ENCODE measurements around the gene KIF5A.
"Not testable (repeated sequence)": the region's sequence is repeated elsewhere in the genome, so short reads cannot be mapped to it uniquely, and the experiment has no call there.

KIF5A gene

DNA sequence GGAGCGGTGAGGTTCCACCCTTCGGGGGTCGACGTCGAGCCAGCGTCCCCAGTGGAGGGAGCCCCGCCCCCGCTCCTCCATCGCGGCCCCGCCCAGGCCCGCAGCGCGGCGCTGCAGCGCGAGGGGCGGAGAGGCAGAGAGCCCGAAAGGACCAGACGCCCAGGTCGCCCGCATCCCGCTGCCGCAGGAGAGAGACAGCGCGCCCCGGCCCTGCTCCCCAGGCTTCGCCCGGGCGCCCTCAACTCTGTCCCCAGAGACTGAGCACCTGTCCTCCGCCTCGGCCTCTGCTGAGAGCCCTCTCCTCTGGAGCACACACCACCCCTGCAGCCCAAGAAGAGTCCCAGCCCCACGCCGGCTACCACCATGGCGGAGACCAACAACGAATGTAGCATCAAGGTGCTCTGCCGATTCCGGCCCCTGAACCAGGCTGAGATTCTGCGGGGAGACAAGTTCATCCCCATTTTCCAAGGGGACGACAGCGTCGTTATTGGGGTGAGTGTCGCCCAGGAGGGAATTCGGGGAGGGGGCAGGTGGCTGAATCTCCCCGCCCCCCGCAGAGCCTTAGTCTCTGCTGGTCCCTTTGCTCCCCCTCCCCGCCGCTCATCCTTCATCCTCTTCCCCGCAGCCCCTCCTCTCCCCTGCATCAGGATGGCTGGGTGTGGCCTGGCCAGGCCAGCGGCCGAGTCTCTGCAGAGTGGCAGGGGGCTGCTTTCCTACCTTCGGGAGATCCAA, at the start of gene KIF5A:
Gene KIF5A, plus strand, starts transcription at position 136 of the 732 bp plus-strand sequence. Its CDS starts 228 bp downstream, at position 364.
- Histone ChIP-seq H4K20me1 (ENCODE audit: low read depth, low read length) (no peaks in the 10 kb centered on the region), H3K4me3 (ENCODE audit: insufficient read depth, low read length, poor library complexity, severe bottlenecking) (peak within 1 kb of the TSS; percentile 10), H3F3A (ENCODE audit: insufficient read depth) (no peaks in the 10 kb centered on the region), H2AFZ (ENCODE audit: low read depth, low read length, severe bottlenecking) (peak within 1 kb of the TSS; percentile 47), H3K27ac (ENCODE audit: low read depth, low read length) (no peak within 1 kb of the TSS), H3K36me3 (ENCODE audit: low read length) (no peaks in the 10 kb centered on the region), H3K79me2 (ENCODE audit: insufficient read depth, low read length) (peaks cover 19% of the 10 kb centered on the region; the same call in 1 of the 2 replicates), H3K27me3 (ENCODE audit: low read length) (no peaks in the 10 kb centered on the region), H3K9me3 (ENCODE audit: insufficient read depth, low read length) (no peaks in the 10 kb centered on the region), H3K9me2 (replicated peaks; ENCODE audit: insufficient read depth, low read length) (no peaks in the 10 kb centered on the region), H3K4me2 (ENCODE audit: low read depth, low read length, poor library complexity, severe bottlenecking) (peak within 1 kb of the TSS; percentile 52), H3K9ac (ENCODE audit: low read length) (peak within 1 kb of the TSS; percentile 23; the same call in 1 of the 2 replicates)
- TF ChIP-seq EZH2phosphoT487 (conservative IDR thresholded peaks at IDR 0.05; ENCODE audit: low read length) = no peak
- TF ChIP-seq CTCF (IDR thresholded peaks at IDR 0.05; ENCODE audit: insufficient read depth, low read length, poor library complexity, severe bottlenecking) = no peak

- H3K9me3 ChIP-seq (ENCODE audit: insufficient read depth, low read length) = no peaks in the 10 kb centered on the region
- peaks cover 35% of the 10 kb centered on the region for H3K36me3 ChIP-seq (ENCODE audit: low read length)
- no peak overlapping the region for H3K4me3 ChIP-seq (ENCODE audit: insufficient read depth, low read length, poor library complexity, severe bottlenecking)
- no peak overlapping the region for H2AFZ ChIP-seq (ENCODE audit: low read depth, low read length, severe bottlenecking)
- H3K27ac ChIP-seq (ENCODE audit: low read depth, low read length) = no peak overlapping the region
- no peak overlapping the region for H3K4me2 ChIP-seq (ENCODE audit: low read depth, low read length, poor library complexity, severe bottlenecking)
- no peaks in the 10 kb centered on the region for H3K79me2 ChIP-seq (ENCODE audit: insufficient read depth, low read length)
- no peaks in the 10 kb centered on the region for H3F3A ChIP-seq (ENCODE audit: insufficient read depth)
- H3K9ac ChIP-seq (ENCODE audit: low read length) = no peak overlapping the region
- TF ChIP-seq CTCF (IDR thresholded peaks at IDR 0.05; ENCODE audit: insufficient read depth, low read length, poor library complexity, severe bottlenecking) = no peak
- no peak for TF ChIP-seq EZH2phosphoT487 (conservative IDR thresholded peaks at IDR 0.05; ENCODE audit: low read length)
- H4K20me1 ChIP-seq (ENCODE audit: low read depth, low read length) = no peaks in the 10 kb centered on the region
- H3K9me2 ChIP-seq (replicated peaks; ENCODE audit: insufficient read depth, low read length) = no peaks in the 10 kb centered on the region
- no peaks in the 10 kb centered on the region for H3K27me3 ChIP-seq (ENCODE audit: low read length)
Measured at GRCh38 chr12:57500213-57500612, 49.6 kb upstream of the KIF5A start.

GRCh38 chr12:57502311-57502969, 47.4 kb upstream of the KIF5A start:
- H3K9me3 ChIP-seq (ENCODE audit: insufficient read depth, low read length); H3K27me3 ChIP-seq (ENCODE audit: low read length); H2AFZ ChIP-seq (ENCODE audit: low read depth, low read length, severe bottlenecking); H3K4me2 ChIP-seq (ENCODE audit: low read depth, low read length, poor library complexity, severe bottlenecking); H3K9me2 ChIP-seq (replicated peaks; ENCODE audit: insufficient read depth, low read length); H3K27ac ChIP-seq (ENCODE audit: low read depth, low read length); H3F3A ChIP-seq (ENCODE audit: insufficient read depth); H4K20me1 ChIP-seq (ENCODE audit: low read depth, low read length); H3K9ac ChIP-seq (ENCODE audit: low read length); H3K79me2 ChIP-seq (ENCODE audit: insufficient read depth, low read length); H3K4me3 ChIP-seq (ENCODE audit: insufficient read depth, low read length, poor library complexity, severe bottlenecking): not testable (repeated sequence)
- peaks cover 38% of the 10 kb centered on the region for H3K36me3 ChIP-seq (ENCODE audit: low read length)

DNA sequence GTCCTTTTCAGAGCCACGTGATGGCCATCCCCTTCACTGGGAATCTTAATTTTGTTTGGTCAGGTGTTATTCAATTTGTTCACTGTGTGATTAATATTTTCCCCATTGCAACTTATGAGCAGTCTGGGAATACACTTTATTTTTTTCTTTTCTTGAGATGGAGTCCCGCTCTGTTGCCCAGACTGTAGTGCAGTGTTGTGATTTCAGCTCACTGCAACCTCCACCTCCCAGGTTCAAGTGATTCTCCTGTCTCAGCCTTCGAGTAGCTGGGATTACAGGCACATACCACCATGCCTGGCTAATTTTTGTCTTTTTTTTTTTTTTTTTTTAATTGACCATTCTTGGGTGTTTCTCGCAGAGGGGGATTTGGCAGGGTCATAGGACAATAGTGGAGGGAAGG, 43.3 kb upstream of the KIF5A start:
- not testable (repeated sequence) for H3K79me2 ChIP-seq (ENCODE audit: insufficient read depth, low read length); H3K27me3 ChIP-seq (ENCODE audit: low read length); H4K20me1 ChIP-seq (ENCODE audit: low read depth, low read length); H3K27ac ChIP-seq (ENCODE audit: low read depth, low read length); H2AFZ ChIP-seq (ENCODE audit: low read depth, low read length, severe bottlenecking); H3K9me2 ChIP-seq (replicated peaks; ENCODE audit: insufficient read depth, low read length); H3K4me3 ChIP-seq (ENCODE audit: insufficient read depth, low read length, poor library complexity, severe bottlenecking); H3F3A ChIP-seq (ENCODE audit: insufficient read depth); H3K9ac ChIP-seq (ENCODE audit: low read length); H3K9me3 ChIP-seq (ENCODE audit: insufficient read depth, low read length); H3K4me2 ChIP-seq (ENCODE audit: low read depth, low read length, poor library complexity, severe bottlenecking)
- peaks cover 17% of the 10 kb centered on the region; the same call in 1 of the 2 replicates for H3K36me3 ChIP-seq (ENCODE audit: low read length)

DNA sequence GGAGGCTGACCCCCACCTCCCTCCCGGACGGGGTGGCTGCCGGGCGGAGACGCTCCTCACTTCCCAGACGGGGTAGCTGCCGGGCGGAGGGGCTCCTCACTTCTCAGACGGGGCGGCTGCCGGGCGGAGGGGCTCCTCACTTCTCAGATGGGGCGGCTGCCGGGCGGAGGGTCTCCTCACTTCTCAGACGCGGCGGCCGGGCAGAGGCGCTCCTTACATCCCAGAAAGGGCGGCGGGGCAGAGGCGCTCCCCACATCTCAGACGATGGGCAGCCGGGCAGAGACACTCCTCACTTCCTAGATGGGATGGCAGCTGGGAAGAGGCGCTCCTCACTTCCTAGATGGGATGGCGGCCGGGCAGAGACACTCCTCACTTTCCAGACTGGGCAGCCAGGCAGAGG, 42.0 kb upstream of the KIF5A start:
- not testable (repeated sequence) for H3K9me2 ChIP-seq (replicated peaks; ENCODE audit: insufficient read depth, low read length); H3K27ac ChIP-seq (ENCODE audit: low read depth, low read length); H3K4me2 ChIP-seq (ENCODE audit: low read depth, low read length, poor library complexity, severe bottlenecking); H4K20me1 ChIP-seq (ENCODE audit: low read depth, low read length); H3K27me3 ChIP-seq (ENCODE audit: low read length); H3K9ac ChIP-seq (ENCODE audit: low read length); H2AFZ ChIP-seq (ENCODE audit: low read depth, low read length, severe bottlenecking); H3K4me3 ChIP-seq (ENCODE audit: insufficient read depth, low read length, poor library complexity, severe bottlenecking); H3F3A ChIP-seq (ENCODE audit: insufficient read depth); H3K9me3 ChIP-seq (ENCODE audit: insufficient read depth, low read length); H3K79me2 ChIP-seq (ENCODE audit: insufficient read depth, low read length)
- peaks cover 12% of the 10 kb centered on the region; the same call in 1 of the 2 replicates for H3K36me3 ChIP-seq (ENCODE audit: low read length)

Measured in SU-DHL-6 (cell line).